HL-60 (cell line): Measurements from ENCODE around the gene EDIL3.

Experiments
- DNase-seq, 2 experiments: peaks; one replicate each; pipeline ENCODE4 v3.0.0-alpha.2; 2010 to 2020; ENCODE audit warnings: low read depth in 1 of 2, low spot score in 1 of 2
- H3K27ac ChIP-seq: fragments of 250-450 bp; sonication (Bioruptor Pico); replicated peaks from 2 replicates; pipeline ENCODE4 v1.5.1; 2020; ENCODE audit warnings: mild to moderate bottlenecking, moderate library complexity
- H3K27me3 ChIP-seq: fragments of 250-450 bp; sonication (Bioruptor Pico); 2 replicates; pipeline ENCODE4 v1.5.1; 2021; ENCODE audit warnings: mild to moderate bottlenecking, moderate library complexity; ENCODE audit not compliant: insufficient read depth, poor library complexity, severe bottlenecking
- H3K4me3 ChIP-seq: replicated peaks from 2 replicates; pipeline ENCODE4 v1.5.1; 2011; ENCODE audit warnings: mild to moderate bottlenecking, control low read depth, low read length; ENCODE audit not compliant: insufficient read depth
- CTCF ChIP-seq: IDR thresholded peaks from one replicate; pipeline ENCODE4 v1.5.1; 2011; ENCODE audit warnings: low read length, control low read depth, inconsistent platforms; ENCODE audit not compliant: insufficient read depth
- GABPA ChIP-seq: IDR thresholded peaks from 2 replicates; pipeline ENCODE4 v1.6.1; 2012; ENCODE audit warnings: low read depth
- POLR2AphosphoS5 ChIP-seq: IDR thresholded peaks from 2 replicates; pipeline ENCODE4 v1.6.1; 2012; ENCODE audit warnings: low read depth
- REST ChIP-seq: IDR thresholded peaks from 2 replicates; pipeline ENCODE4 v1.6.1; 2012; ENCODE audit warnings: low read depth; ENCODE audit not compliant: insufficient replicate concordance
- SPI1 ChIP-seq: IDR thresholded peaks from 2 replicates; pipeline ENCODE4 v1.6.1; 2012; ENCODE audit warnings: low read depth, mild to moderate bottlenecking, borderline replicate concordance

Gene EDIL3

DNA sequence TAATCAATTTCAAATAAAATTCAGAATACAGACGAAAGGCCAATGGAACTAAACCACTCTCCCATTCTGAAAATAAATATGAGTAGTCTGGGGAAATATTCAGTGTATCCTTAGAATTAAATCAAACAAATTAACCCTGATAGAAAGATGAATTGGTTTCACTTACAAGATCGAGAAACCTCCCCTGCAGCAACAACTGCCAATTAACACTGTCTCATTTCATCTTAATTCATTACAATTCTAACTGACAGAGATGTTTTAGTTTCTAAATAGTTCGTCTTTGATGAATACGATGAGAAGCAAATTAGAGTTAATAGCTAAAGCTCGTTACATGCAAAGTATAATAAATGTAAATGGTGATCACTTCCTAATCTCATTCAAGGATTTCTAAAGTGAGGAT, 247.1 kb downstream of the EDIL3 start:
- no peaks in the 10 kb centered on the region for H3K27me3 ChIP-seq
- no peak overlapping the region for H3K27ac ChIP-seq
- H3K4me3 ChIP-seq = no peak overlapping the region
- TF ChIP-seq REST (no peak), SPI1 (no peak), GABPA (no peak), POLR2AphosphoS5 (no peak), CTCF (no peak)
- no peak for DNase-seq

DNA sequence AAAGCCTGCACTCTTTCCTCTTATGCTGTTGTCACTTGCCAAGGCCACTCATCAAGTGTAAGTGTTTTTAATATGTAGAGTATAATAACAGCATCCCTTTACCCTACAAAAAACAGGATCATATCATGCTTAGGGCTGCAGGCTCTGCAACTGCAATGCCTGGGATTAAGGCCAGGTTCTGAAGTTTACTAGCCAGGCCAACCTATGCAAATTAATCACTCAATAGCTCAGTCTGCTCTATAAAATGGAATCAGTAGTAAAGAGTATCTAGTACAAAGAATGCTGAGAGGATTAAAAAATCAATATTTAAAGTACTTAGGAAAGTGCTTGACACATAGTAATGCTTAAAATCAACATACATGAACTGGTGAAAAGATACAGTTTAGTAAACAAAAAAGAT, 253.3 kb downstream of the EDIL3 start:
- TF ChIP-seq SPI1 (no peak), POLR2AphosphoS5 (no peak), REST (no peak), GABPA (no peak), CTCF (no peak)
- Histone ChIP-seq H3K4me3 (no peak overlapping the region), H3K27me3 (no peaks in the 10 kb centered on the region), H3K27ac (no peak overlapping the region)
- DNase-seq = no peak

DNA sequence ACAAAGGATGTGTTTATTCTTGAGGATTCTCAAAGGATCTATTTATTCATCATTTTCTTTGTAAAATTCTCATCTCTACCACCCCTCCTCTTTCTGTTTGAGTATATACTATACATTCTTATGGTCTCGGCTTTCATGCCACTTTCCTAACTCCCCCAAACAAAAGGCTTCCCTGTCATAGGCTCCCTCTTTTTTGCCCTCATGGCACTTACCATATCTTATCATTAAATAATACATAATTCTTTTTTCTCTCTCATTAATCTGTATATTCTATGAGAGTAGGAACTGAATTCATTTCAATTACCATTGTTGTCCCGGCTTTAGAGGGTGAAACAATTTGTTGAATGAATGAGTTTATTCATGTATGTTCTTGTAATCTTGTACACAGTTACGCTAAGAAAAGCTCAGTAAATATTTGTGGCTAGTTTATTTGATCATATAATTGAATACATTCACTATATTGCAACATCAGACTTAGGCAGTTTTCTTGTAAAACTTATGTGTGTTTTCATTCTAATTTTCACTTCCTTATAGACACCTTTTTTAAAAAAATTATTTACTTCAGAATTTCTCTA, 254.6 kb downstream of the EDIL3 start:
- no peak for DNase-seq
- H3K4me3 ChIP-seq = no peak overlapping the region
- no peaks in the 10 kb centered on the region for H3K27me3 ChIP-seq
- TF ChIP-seq SPI1 (no peak), CTCF (no peak)
- H3K27ac ChIP-seq = no peak overlapping the region

- no peak overlapping the region for H3K27ac ChIP-seq
- no peak overlapping the region for H3K4me3 ChIP-seq
- TF ChIP-seq CTCF (no peak), POLR2AphosphoS5 (no peak), GABPA (no peak), SPI1 (no peak), REST (no peak)
- H3K27me3 ChIP-seq = no peaks in the 10 kb centered on the region
- no peak for DNase-seq
Observed at GRCh38 chr5:84125216-84125615, 259.5 kb downstream of the EDIL3 start.
